HCT116 (cell line): ENCODE results near the gene FBXL4. TPM values are rescaled to one million over a fixed set of nuclear protein-coding genes. Genes with fewer than 3 reads are reported as not detected.
A peak's percentile ranks its signal among the peaks of the same experiment; 100 is the strongest.

ENCODE experiments used
- ATAC-seq: fragments of 200-7000 bp; cut with Tn5 transposase; 2 replicates; pipeline ENCODE4 v1.9.1; 2020; ENCODE audit warnings: mild to moderate bottlenecking, moderate library complexity
- BruUV-seq: library from RNA; stranded (reverse); fragments of 400-500 nt; replicated peaks from 2 replicates; lab custom pipeline; 2021; lab: Mats Ljungman, UMichigan
- CTCF ChIA-PET: fragments of 300-600 bp; sonication (Branson Sonifier 250); formaldehyde crosslinking; loops from one replicate; lab custom pipeline; 2021; ENCODE audit warnings: antibody characterized with exemption; lab: Charles Lee
- POLR2A ChIA-PET: fragments of 300-600, 350-600 bp; sonication (Branson Sonifier 250); formaldehyde crosslinking; loops from one replicate; lab custom pipeline; 2021; ENCODE audit warnings: antibody characterized with exemption; lab: Charles Lee
- RAD21 ChIA-PET, 2 experiments: fragments of 300-600 bp; sonication (Branson Sonifier 250); formaldehyde crosslinking; loops; one replicate each; lab custom pipeline; 2023; ENCODE audit warnings: low total read pairs in 2 of 2; ENCODE audit not compliant: uncharacterized antibody in 2 of 2, unreplicated experiment in 2 of 2, low non-redundant PET in 1 of 2; lab: Charles Lee
- DNase-seq: peaks from one replicate; pipeline ENCODE4 v3.0.0-alpha.2; 2010; ENCODE audit warnings: low read depth, low spot score
- H2AFZ ChIP-seq: fragments of 200-600 bp; shearing (Covaris generic), sonication (generic); 2 replicates; pipeline ENCODE4 v1.6.1; 2017; ENCODE audit warnings: low read depth, mixed run types, mixed read lengths, antibody characterized with exemption, low read length; ENCODE audit not compliant: poor library complexity, severe bottlenecking
- H3K27ac ChIP-seq: 2 replicates; pipeline ENCODE4 v1.5.1; 2012; ENCODE audit warnings: low read depth, low read length
- H3K27me3 ChIP-seq: fragments of 200-600 bp; sonication (generic); 2 replicates; pipeline ENCODE4 v1.6.1; 2016; ENCODE audit warnings: mixed run types, low read length, mixed read lengths; ENCODE audit not compliant: insufficient read depth
- H3K36me3 ChIP-seq, 2 experiments: fragments of 200-500 bp in 1 of 2; fragments of 200-600 bp in 1 of 2; sonication (Bioruptor generic) in 1 of 2; sonication (generic) in 1 of 2; 2 replicates each; pipeline versions ENCODE4 v1.5.1 to v1.6.1; 2014 to 2016; ENCODE audit warnings: low read length in 2 of 2, inconsistent platforms in 1 of 2, mixed read lengths in 1 of 2, mixed run types in 1 of 2; ENCODE audit not compliant: insufficient read depth in 2 of 2, control insufficient read depth in 1 of 2
- H3K4me1 ChIP-seq, 2 experiments: fragments of 200-600 bp in 1 of 2; sonication (generic) in 1 of 2; 2 replicates each; pipeline versions ENCODE4 v1.5.1 to v1.6.1; 2012 to 2017; ENCODE audit warnings: low read length in 2 of 2, inconsistent platforms in 1 of 2, mild to moderate bottlenecking in 1 of 2, mixed read lengths in 1 of 2, mixed run types in 1 of 2, moderate library complexity in 1 of 2; ENCODE audit not compliant: insufficient read depth in 2 of 2, control insufficient read depth in 1 of 2
- H3K4me2 ChIP-seq: fragments of 200-600 bp; sonication (generic); 2 replicates; pipeline ENCODE4 v1.6.1; 2017; ENCODE audit warnings: mixed run types, low read length, mixed read lengths
- H3K4me3 ChIP-seq, 2 experiments: fragments of 200-600 bp in 1 of 2; sonication (generic) in 1 of 2; replicated peaks in 1 of 2; 2 replicates each; pipeline ENCODE4 v1.5.1; 2011 to 2016; ENCODE audit warnings: low read length in 2 of 2, control low read depth in 1 of 2, low read depth in 1 of 2, mild to moderate bottlenecking in 1 of 2, mixed read lengths in 1 of 2, mixed run types in 1 of 2
- H3K79me2 ChIP-seq: fragments of 200-600 bp; sonication (generic); 2 replicates; pipeline ENCODE4 v1.6.1; 2017; ENCODE audit warnings: mild to moderate bottlenecking, mixed run types, low read length, moderate library complexity, mixed read lengths; ENCODE audit not compliant: insufficient read depth
- H3K9ac ChIP-seq: fragments of 200-600 bp; sonication (generic); 2 replicates; pipeline ENCODE4 v1.6.1; 2016; ENCODE audit warnings: low read length, mixed read lengths
- H3K9me2 ChIP-seq: fragments of 200-600 bp; sonication (generic), shearing (Covaris generic); 2 replicates; pipeline ENCODE4 v1.6.1; 2017; ENCODE audit warnings: mixed run types, mild to moderate bottlenecking, moderate library complexity; ENCODE audit not compliant: insufficient read depth
- H3K9me3 ChIP-seq, 2 experiments: fragments of 200-500 bp in 1 of 2; fragments of 200-600 bp in 1 of 2; sonication (Bioruptor generic) in 1 of 2; sonication (generic) in 1 of 2; 2 replicates each; pipeline ENCODE4 v1.6.1; 2014 to 2017; ENCODE audit warnings: low read length in 2 of 2, mixed read lengths in 2 of 2, inconsistent platforms in 1 of 2, low read depth in 1 of 2, mild to moderate bottlenecking in 1 of 2, mixed run types in 1 of 2, moderate library complexity in 1 of 2; ENCODE audit not compliant: control insufficient read depth in 1 of 2, insufficient read depth in 1 of 2
- H4K20me1 ChIP-seq: fragments of 200-600 bp; sonication (generic), shearing (Covaris generic); 2 replicates; pipeline ENCODE4 v1.6.1; 2017; ENCODE audit warnings: mixed run types, mild to moderate bottlenecking, moderate library complexity; ENCODE audit not compliant: insufficient read depth
- CTCF ChIP-seq, 3 experiments: fragments of 200-600 bp in 1 of 3; sonication (generic) in 1 of 3; IDR thresholded peaks in 2 of 3; conservative IDR thresholded peaks in 1 of 3; 2 replicates each; pipeline ENCODE4 v1.5.1; 2012 to 2017; ENCODE audit warnings: low read depth in 2 of 3, low read length in 2 of 3, antibody characterized with exemption in 1 of 3, borderline replicate concordance in 1 of 3, control low read depth in 1 of 3, mild to moderate bottlenecking in 1 of 3, mixed read lengths in 1 of 3, mixed run types in 1 of 3, moderate library complexity in 1 of 3; ENCODE audit not compliant: insufficient read depth in 1 of 3
- ELF1 ChIP-seq: IDR thresholded peaks from 2 replicates; pipeline ENCODE4 v1.6.1; 2012; ENCODE audit warnings: low read depth, borderline replicate concordance
- EZH2phosphoT487 ChIP-seq: fragments of 200-600 bp; IDR thresholded peaks from 2 replicates; pipeline ENCODE4 v1.6.1; 2018; ENCODE audit warnings: antibody characterized with exemption, borderline replicate concordance
- FOSL1 ChIP-seq: IDR thresholded peaks from 2 replicates; pipeline ENCODE4 v1.6.1; 2012; ENCODE audit warnings: low read depth
- JUND ChIP-seq: IDR thresholded peaks from 2 replicates; pipeline ENCODE4 v1.6.1; 2012
- POLR2A ChIP-seq: IDR thresholded peaks from 2 replicates; pipeline ENCODE4 v1.7.0; 2011; ENCODE audit warnings: borderline replicate concordance; ENCODE audit not compliant: insufficient read depth, insufficient read length; ENCODE audit errors: extremely low read depth
- POLR2AphosphoS5 ChIP-seq: IDR thresholded peaks from 2 replicates; pipeline ENCODE4 v1.6.1; 2011; ENCODE audit warnings: mild to moderate bottlenecking, low read depth, low read length, moderate library complexity
- RAD21 ChIP-seq: IDR thresholded peaks from 2 replicates; pipeline ENCODE4 v1.6.1; 2012; ENCODE audit warnings: low read depth, mild to moderate bottlenecking
- YY1 ChIP-seq: IDR thresholded peaks from 2 replicates; pipeline ENCODE4 v1.6.1; 2011; ENCODE audit warnings: low read length, low read depth, moderate library complexity, mild to moderate bottlenecking; ENCODE audit not compliant: insufficient replicate concordance; ENCODE audit errors: extremely low read depth
- intact Hi-C: fragments of 100-400 bp; cut with micrococcal nuclease; formaldehyde crosslinking; loops from 2 replicates; pipeline ENCODE4 v1.10.0; 2022
- total RNA-seq: library from RNA; stranded (reverse); gene quantifications from one replicate; pipeline ENCODE4 v1.2.1, GENCODE V29; 2021; ENCODE audit not compliant: unreplicated experiment

FBXL4 gene
- total RNA-seq, 1 experiment from 2014 or later, result 15.7 TPM

DNA sequence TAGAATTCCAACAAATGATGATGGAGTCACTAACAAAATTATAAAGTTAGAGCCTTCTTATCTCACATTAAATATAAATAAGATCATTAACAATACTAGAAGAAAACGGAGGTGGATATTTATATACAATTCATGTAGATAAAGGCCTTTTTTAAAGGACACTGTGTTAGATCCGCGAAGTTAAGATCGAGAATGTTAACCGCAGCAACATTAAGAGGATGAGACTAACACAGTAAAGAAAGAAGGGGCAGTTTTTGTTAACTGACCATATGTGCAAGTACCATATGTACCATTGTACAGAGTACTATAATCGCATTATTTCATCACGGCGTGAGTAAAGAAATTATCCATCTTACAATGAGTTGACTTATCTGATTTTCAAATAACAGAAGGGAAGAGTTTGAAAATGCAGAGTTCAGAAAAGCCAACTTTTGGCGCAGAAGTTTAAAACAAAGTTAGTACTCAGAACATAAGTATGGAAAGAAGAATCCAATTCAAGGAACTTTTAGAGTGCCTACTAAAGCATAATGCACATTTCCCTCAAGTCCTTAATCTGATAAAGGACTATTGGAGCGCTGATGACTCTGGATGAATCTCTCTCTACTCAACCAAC, 1.4 kb downstream of the FBXL4 start:
- ChIA-PET CTCF (no interaction called here), POLR2A (no interaction called here), RAD21 (no interaction called here)
- H3K79me2 ChIP-seq, result peaks cover 59% of the 10 kb centered on the region
- H3K9me2 ChIP-seq, result no peaks in the 10 kb centered on the region
- no peak for TF ChIP-seq ELF1
- no peak for TF ChIP-seq JUND
- no peak for TF ChIP-seq EZH2phosphoT487
- no peak for TF ChIP-seq RAD21
- no peak for TF ChIP-seq CTCF (IDR thresholded peaks at IDR 0.05 in 2 of 3, conservative IDR thresholded peaks at IDR 0.05 in 1 of 3; ENCODE audit: borderline replicate concordance in 1 of 3, insufficient read depth in 1 of 3, low read depth in 2 of 3, low read length in 2 of 3)
- TF ChIP-seq POLR2A, result no peak
- no peak for TF ChIP-seq FOSL1
- no peak for TF ChIP-seq YY1
- no peak for TF ChIP-seq POLR2AphosphoS5
- H2AFZ ChIP-seq, result no peak overlapping the region
- no peaks in the 10 kb centered on the region for H3K27me3 ChIP-seq
- no peaks in the 10 kb centered on the region for H3K9me3 ChIP-seq
- H4K20me1 ChIP-seq, result no peaks in the 10 kb centered on the region
- BruUV-seq, result TSS peak; percentile 47
- intact Hi-C loops, result no loop called here
- no peaks in the 10 kb centered on the region for H3K36me3 ChIP-seq
- DNase-seq (no peak), ATAC-seq (no peak)
- peak overlapping the region; percentile 79 for H3K27ac ChIP-seq
- peak overlapping the region; percentile 82 for H3K9ac ChIP-seq
- peak overlapping the region; percentile 85 for H3K4me2 ChIP-seq
- H3K4me1 ChIP-seq, result peaks cover 4 to 18% of the 10 kb centered on the region in 2 experiments; a peak in 3 of 4 replicates
- peak overlapping the region; percentile 76 to 79 for H3K4me3 ChIP-seq
